PFSK-1 (cell line): ENCODE data around the gene LYRM9.

Experiments used
- FOXP2 ChIP-seq: optimal IDR thresholded peaks from 2 replicates; pipeline ENCODE3; 2011; ENCODE audit warnings: borderline replicate concordance, control low read depth, inconsistent platforms; ENCODE audit not compliant: insufficient read depth; ENCODE audit errors: extremely low read length, extremely low read depth
- POLR2AphosphoS5 ChIP-seq: IDR thresholded peaks from 2 replicates; pipeline ENCODE4 v1.6.1; 2012; ENCODE audit warnings: low read depth, mild to moderate bottlenecking, control low read depth, low read length, moderate library complexity
- SIN3A ChIP-seq: IDR thresholded peaks from 2 replicates; pipeline ENCODE4 v1.6.1; 2012; ENCODE audit warnings: mild to moderate bottlenecking, low read length, moderate library complexity, borderline replicate concordance; ENCODE audit not compliant: insufficient read depth
- TAF1 ChIP-seq: IDR thresholded peaks from 2 replicates; pipeline ENCODE4 v1.6.1; 2012; ENCODE audit warnings: low read length, control low read depth, borderline replicate concordance; ENCODE audit not compliant: insufficient read depth
- TF ChIP-seq, protein P1 (sequence below), 2 experiments: IDR thresholded peaks; 2 replicates each; pipeline versions ENCODE4 v1.6.1 to v1.8.0; 2011 to 2012; ENCODE audit warnings: low read depth in 2 of 2, low read length in 2 of 2, control low read depth in 1 of 2, inconsistent platforms in 1 of 2, mild to moderate bottlenecking in 1 of 2, moderate library complexity in 1 of 2; ENCODE audit not compliant: insufficient read depth in 1 of 2

Gene LYRM9

GRCh38 chr17:27873746-27874145 is 19.4 kb downstream of the LYRM9 start:
- no peak for TF ChIP-seq POLR2AphosphoS5
- TF ChIP-seq, protein P1, sequence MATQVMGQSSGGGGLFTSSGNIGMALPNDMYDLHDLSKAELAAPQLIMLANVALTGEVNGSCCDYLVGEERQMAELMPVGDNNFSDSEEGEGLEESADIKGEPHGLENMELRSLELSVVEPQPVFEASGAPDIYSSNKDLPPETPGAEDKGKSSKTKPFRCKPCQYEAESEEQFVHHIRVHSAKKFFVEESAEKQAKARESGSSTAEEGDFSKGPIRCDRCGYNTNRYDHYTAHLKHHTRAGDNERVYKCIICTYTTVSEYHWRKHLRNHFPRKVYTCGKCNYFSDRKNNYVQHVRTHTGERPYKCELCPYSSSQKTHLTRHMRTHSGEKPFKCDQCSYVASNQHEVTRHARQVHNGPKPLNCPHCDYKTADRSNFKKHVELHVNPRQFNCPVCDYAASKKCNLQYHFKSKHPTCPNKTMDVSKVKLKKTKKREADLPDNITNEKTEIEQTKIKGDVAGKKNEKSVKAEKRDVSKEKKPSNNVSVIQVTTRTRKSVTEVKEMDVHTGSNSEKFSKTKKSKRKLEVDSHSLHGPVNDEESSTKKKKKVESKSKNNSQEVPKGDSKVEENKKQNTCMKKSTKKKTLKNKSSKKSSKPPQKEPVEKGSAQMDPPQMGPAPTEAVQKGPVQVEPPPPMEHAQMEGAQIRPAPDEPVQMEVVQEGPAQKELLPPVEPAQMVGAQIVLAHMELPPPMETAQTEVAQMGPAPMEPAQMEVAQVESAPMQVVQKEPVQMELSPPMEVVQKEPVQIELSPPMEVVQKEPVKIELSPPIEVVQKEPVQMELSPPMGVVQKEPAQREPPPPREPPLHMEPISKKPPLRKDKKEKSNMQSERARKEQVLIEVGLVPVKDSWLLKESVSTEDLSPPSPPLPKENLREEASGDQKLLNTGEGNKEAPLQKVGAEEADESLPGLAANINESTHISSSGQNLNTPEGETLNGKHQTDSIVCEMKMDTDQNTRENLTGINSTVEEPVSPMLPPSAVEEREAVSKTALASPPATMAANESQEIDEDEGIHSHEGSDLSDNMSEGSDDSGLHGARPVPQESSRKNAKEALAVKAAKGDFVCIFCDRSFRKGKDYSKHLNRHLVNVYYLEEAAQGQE (IDR thresholded peaks at IDR 0.05; ENCODE audit: insufficient read depth in 1 of 2, low read depth in 2 of 2, low read length in 2 of 2), result no peak
- no peak for TF ChIP-seq SIN3A
- TF ChIP-seq FOXP2, result no peak
- no peak for TF ChIP-seq TAF1

DNA sequence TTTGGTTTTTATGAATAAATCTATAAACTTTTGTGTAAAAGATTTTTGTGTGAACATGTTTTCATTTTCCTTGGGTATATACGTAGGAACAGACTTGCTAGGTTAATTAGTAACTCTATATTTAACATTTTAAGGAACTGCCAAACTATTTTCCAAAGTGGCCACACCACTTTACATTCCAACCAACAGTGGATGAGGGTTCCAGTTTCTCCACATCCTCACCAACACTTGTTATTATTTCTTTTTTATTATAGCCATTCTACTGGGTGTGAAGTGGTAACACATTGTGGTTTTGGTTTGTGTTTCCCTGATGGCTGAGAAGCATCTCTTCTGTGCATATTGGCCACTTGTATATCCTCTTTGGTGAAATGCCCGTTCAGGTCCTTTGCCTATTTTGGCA is 20.0 kb downstream of the LYRM9 start:
- no peak for TF ChIP-seq TAF1

- TF ChIP-seq POLR2AphosphoS5 (no peak), SIN3A (no peak), TAF1 (no peak), FOXP2 (no peak)
- TF ChIP-seq, protein P1 (IDR thresholded peaks at IDR 0.05; ENCODE audit: insufficient read depth in 1 of 2, low read depth in 2 of 2, low read length in 2 of 2), result no peak
Observed at GRCh38 chr17:27872776-27873175, 20.4 kb downstream of the LYRM9 start.

DNA sequence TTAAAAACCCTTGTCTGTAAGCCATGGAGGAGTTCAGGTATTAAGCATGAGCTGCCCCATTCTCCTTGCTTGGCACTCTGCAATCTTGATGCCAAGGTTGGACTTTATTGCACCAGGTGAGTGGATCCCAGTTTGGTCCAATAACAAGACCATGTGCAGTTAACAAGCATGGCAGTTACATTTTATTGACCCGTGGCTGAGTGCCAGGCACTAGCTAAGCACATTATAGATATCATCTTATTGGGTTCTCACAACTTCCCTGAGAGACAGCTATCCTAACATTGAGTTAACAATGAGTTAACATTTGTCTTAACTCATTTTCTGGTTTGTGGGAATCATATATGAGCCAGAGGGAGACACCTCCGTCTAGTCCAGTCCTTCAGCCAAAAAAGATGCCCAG is 21.8 kb downstream of the LYRM9 start:
- no peak for TF ChIP-seq FOXP2
- TF ChIP-seq, protein P1 (IDR thresholded peaks at IDR 0.05; ENCODE audit: insufficient read depth in 1 of 2, low read depth in 2 of 2, low read length in 2 of 2), result no peak

DNA sequence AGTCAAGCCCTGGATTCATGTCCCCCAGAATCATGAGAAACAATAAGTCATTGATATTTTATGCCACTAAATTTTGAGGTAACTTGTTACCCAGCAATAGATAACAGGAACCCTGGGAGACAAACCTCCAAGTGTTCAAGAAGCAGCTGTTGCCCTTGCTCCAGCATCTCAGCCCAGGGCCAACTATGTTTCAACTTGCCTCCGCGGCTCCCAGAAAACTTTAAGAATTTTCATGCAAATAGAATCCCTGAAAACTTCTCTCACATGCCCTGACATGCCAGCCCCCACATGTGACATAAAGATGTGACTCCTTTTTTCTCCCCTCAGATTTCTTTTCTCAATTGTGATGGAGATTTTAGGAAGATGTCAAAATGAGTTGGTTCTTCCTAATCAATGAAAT is 22.8 kb downstream of the LYRM9 start:
- TF ChIP-seq TAF1 (no peak), FOXP2 (no peak), SIN3A (no peak), POLR2AphosphoS5 (no peak)
- TF ChIP-seq, protein P1 (IDR thresholded peaks at IDR 0.05; ENCODE audit: insufficient read depth in 1 of 2, low read depth in 2 of 2, low read length in 2 of 2), result no peak

- TF ChIP-seq, protein P1 (IDR thresholded peaks at IDR 0.05; ENCODE audit: insufficient read depth in 1 of 2, low read depth in 2 of 2, low read length in 2 of 2), result no peak
- TF ChIP-seq TAF1 (no peak), SIN3A (no peak), FOXP2 (no peak), POLR2AphosphoS5 (no peak)
Observed at GRCh38 chr17:27868565-27868964, 24.6 kb downstream of the LYRM9 start.
